OCI-LY1 (cell line): ENCODE data around the gene F2RL2.

Experiments
- H2AFZ ChIP-seq: fragments of 200-600 bp; sonication (generic), shearing (Covaris generic); 2 replicates; pipeline ENCODE4 v1.6.0; 2014; ENCODE audit warnings: antibody characterized with exemption, mild to moderate bottlenecking, low read length
- H3F3A ChIP-seq: fragments of 200-600 bp; sonication (generic), shearing (Covaris generic); 2 replicates; pipeline ENCODE4 v1.6.0; 2014; ENCODE audit warnings: mild to moderate bottlenecking, antibody characterized with exemption, low read length, moderate library complexity; ENCODE audit not compliant: insufficient read depth
- H3K27ac ChIP-seq: fragments of 200-600 bp; sonication (generic); 2 replicates; pipeline ENCODE4 v1.5.1; 2014; ENCODE audit warnings: low read length, mixed run types, mild to moderate bottlenecking, low read depth; ENCODE audit not compliant: poor library complexity, severe bottlenecking
- H3K27me3 ChIP-seq: fragments of 200-600 bp; sonication (generic); 2 replicates; pipeline ENCODE4 v1.6.0; 2014; ENCODE audit warnings: antibody characterized with exemption, mild to moderate bottlenecking, low read length, moderate library complexity; ENCODE audit not compliant: insufficient read depth
- H3K36me3 ChIP-seq: fragments of 200-600 bp; sonication (generic); 2 replicates; pipeline ENCODE4 v1.6.1; 2014; ENCODE audit warnings: mild to moderate bottlenecking, antibody characterized with exemption, low read length, moderate library complexity, mixed read lengths; ENCODE audit not compliant: insufficient read depth
- H3K4me1 ChIP-seq: fragments of 200-600 bp; sonication (generic); 2 replicates; pipeline ENCODE4 v1.5.1; 2014; ENCODE audit warnings: mild to moderate bottlenecking, low read length, moderate library complexity; ENCODE audit not compliant: insufficient read depth, severe bottlenecking
- H3K4me2 ChIP-seq: fragments of 200-600 bp; sonication (generic), shearing (Covaris generic); 2 replicates; pipeline ENCODE4 v1.6.1; 2014; ENCODE audit warnings: low read length
- H3K4me3 ChIP-seq: fragments of 200-600 bp; sonication (generic); 2 replicates; pipeline ENCODE4 v1.5.1; 2014; ENCODE audit warnings: low read length, low read depth, mild to moderate bottlenecking, mixed read lengths; ENCODE audit not compliant: poor library complexity, severe bottlenecking
- H3K79me2 ChIP-seq: fragments of 200-600 bp; shearing (Covaris generic); 2 replicates; pipeline ENCODE4 v1.6.1; 2016; ENCODE audit warnings: mixed run types, low read length, mixed read lengths; ENCODE audit not compliant: insufficient read depth
- H3K9ac ChIP-seq: fragments of 200-600 bp; sonication (generic), shearing (Covaris generic); 2 replicates; pipeline ENCODE4 v1.6.1; 2014; ENCODE audit warnings: mild to moderate bottlenecking, low read length, mixed read lengths
- H3K9me2 ChIP-seq: fragments of 200-600 bp; sonication (generic), shearing (Covaris generic); 2 replicates; pipeline ENCODE4 v1.6.1; 2014; ENCODE audit warnings: low read depth, mild to moderate bottlenecking, low read length, mixed read lengths
- H3K9me3 ChIP-seq: fragments of 200-600 bp; shearing (Covaris generic); 2 replicates; pipeline ENCODE4 v1.6.1; 2014; ENCODE audit warnings: low read length, mixed read lengths
- H4K20me1 ChIP-seq: fragments of 200-600 bp; sonication (generic), shearing (Covaris generic); 2 replicates; pipeline ENCODE4 v1.6.0; 2016; ENCODE audit warnings: mild to moderate bottlenecking, low read length; ENCODE audit not compliant: insufficient read depth
- EZH2 ChIP-seq: fragments of 200-600 bp; sonication (generic), shearing (Covaris generic); IDR thresholded peaks from 2 replicates; pipeline ENCODE4 v1.8.0; 2017; ENCODE audit warnings: borderline replicate concordance, mixed run types, mild to moderate bottlenecking, antibody characterized with exemption, low read length, moderate library complexity, mixed read lengths
- TF ChIP-seq, protein P1 (sequence below): fragments of 200-600 bp; sonication (generic), shearing (Covaris generic); IDR thresholded peaks from 2 replicates; pipeline ENCODE4 v1.5.1; 2017; ENCODE audit warnings: mild to moderate bottlenecking, antibody characterized with exemption, low read length, moderate library complexity, mixed read lengths

F2RL2 gene

GRCh38 chr5:76592692-76593091, 30.5 kb downstream of the F2RL2 start:
- Histone ChIP-seq H3K27me3 (no peaks in the 10 kb centered on the region), H3K4me2 (no peak overlapping the region), H3K4me1 (no peaks in the 10 kb centered on the region), H2AFZ (no peak overlapping the region), H4K20me1 (no peaks in the 10 kb centered on the region), H3K4me3 (no peak overlapping the region), H3K36me3 (no peaks in the 10 kb centered on the region), H3K27ac (no peak overlapping the region), H3K9me3 (no peaks in the 10 kb centered on the region), H3K9me2 (no peaks in the 10 kb centered on the region), H3K9ac (no peak overlapping the region), H3F3A (no peaks in the 10 kb centered on the region), H3K79me2 (no peaks in the 10 kb centered on the region)
- TF ChIP-seq EZH2, result no peak
- TF ChIP-seq, protein P1, sequence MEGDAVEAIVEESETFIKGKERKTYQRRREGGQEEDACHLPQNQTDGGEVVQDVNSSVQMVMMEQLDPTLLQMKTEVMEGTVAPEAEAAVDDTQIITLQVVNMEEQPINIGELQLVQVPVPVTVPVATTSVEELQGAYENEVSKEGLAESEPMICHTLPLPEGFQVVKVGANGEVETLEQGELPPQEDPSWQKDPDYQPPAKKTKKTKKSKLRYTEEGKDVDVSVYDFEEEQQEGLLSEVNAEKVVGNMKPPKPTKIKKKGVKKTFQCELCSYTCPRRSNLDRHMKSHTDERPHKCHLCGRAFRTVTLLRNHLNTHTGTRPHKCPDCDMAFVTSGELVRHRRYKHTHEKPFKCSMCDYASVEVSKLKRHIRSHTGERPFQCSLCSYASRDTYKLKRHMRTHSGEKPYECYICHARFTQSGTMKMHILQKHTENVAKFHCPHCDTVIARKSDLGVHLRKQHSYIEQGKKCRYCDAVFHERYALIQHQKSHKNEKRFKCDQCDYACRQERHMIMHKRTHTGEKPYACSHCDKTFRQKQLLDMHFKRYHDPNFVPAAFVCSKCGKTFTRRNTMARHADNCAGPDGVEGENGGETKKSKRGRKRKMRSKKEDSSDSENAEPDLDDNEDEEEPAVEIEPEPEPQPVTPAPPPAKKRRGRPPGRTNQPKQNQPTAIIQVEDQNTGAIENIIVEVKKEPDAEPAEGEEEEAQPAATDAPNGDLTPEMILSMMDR, result no peak

DNA sequence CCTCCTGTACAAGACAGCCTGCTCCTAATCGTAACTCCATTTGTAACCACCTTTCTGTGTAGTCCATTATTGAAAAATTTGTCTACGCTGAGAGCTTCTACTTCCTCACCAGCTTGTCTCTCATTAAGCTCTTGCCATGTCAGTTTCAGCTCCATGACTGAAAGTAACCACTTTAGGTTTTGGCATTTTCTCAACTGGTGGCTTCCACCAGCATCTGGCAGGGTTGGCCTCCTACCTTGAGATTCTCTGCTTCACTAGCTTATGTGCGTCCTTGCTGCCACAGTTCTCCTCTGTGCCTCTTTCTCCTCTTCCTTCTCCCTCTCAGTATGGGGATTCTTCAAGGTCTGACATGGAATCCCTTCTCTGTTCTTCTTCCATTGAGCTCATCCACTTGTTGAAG, 31.8 kb downstream of the F2RL2 start:
- H3K36me3 ChIP-seq, result no peaks in the 10 kb centered on the region
- no peak overlapping the region for H3K4me2 ChIP-seq

GRCh38 chr5:76590027-76590426, 33.2 kb downstream of the F2RL2 start:
- H3K4me2 ChIP-seq, result no peak overlapping the region
- H3K9ac ChIP-seq, result no peak overlapping the region

More for the DNA sequence above, 31.8 kb downstream of the F2RL2 start:
- Histone ChIP-seq H3K79me2 (no peaks in the 10 kb centered on the region), H3K27me3 (no peaks in the 10 kb centered on the region), H3K4me1 (no peaks in the 10 kb centered on the region), H3K9ac (no peak overlapping the region), H2AFZ (no peak overlapping the region), H4K20me1 (no peaks in the 10 kb centered on the region), H3K4me3 (no peak overlapping the region), H3K9me2 (no peaks in the 10 kb centered on the region), H3F3A (no peaks in the 10 kb centered on the region), H3K9me3 (no peaks in the 10 kb centered on the region), H3K27ac (no peak overlapping the region)
- no peak for TF ChIP-seq EZH2
- TF ChIP-seq, protein P1, result no peak

More at GRCh38 chr5:76590027-76590426, 33.2 kb downstream of the F2RL2 start:
- no peaks in the 10 kb centered on the region for H3F3A ChIP-seq
- H3K36me3 ChIP-seq, result no peaks in the 10 kb centered on the region
- no peak overlapping the region for H3K4me3 ChIP-seq
- no peaks in the 10 kb centered on the region for H3K27me3 ChIP-seq
- H3K9me2 ChIP-seq, result no peaks in the 10 kb centered on the region
- TF ChIP-seq EZH2, result no peak
- TF ChIP-seq, protein P1, result no peak
- no peak overlapping the region for H2AFZ ChIP-seq
- H3K27ac ChIP-seq, result no peak overlapping the region
- H4K20me1 ChIP-seq, result no peaks in the 10 kb centered on the region
- H3K79me2 ChIP-seq, result no peaks in the 10 kb centered on the region
- no peaks in the 10 kb centered on the region for H3K4me1 ChIP-seq
- H3K9me3 ChIP-seq, result no peaks in the 10 kb centered on the region
